Endodermal cell (in vitro differentiated cells): Measurements from ENCODE around the gene VRTN. TPM values are rescaled to one million over a fixed set of nuclear protein-coding genes. Genes with fewer than 3 reads are reported as not detected.

ENCODE experiments used
- DNase-seq: peaks from one replicate; pipeline ENCODE4 v3.0.0-alpha.2; 2017
- H3K27ac ChIP-seq: 2 replicates; pipeline ENCODE4 v1.5.1; 2013; ENCODE audit warnings: mild to moderate bottlenecking, low read depth, low read length, moderate library complexity
- H3K27me3 ChIP-seq: 2 replicates; pipeline ENCODE4 v1.6.1; 2013; ENCODE audit warnings: mild to moderate bottlenecking, low read length, moderate library complexity; ENCODE audit not compliant: insufficient read depth, control insufficient read depth, poor library complexity, severe bottlenecking
- H3K36me3 ChIP-seq: 2 replicates; pipeline ENCODE4 v1.7.0; 2013; ENCODE audit warnings: mild to moderate bottlenecking, low read length, moderate library complexity; ENCODE audit not compliant: control insufficient read depth, insufficient read depth
- H3K4me1 ChIP-seq: one replicate; pipeline ENCODE4 v1.7.0; 2013; ENCODE audit warnings: low read length; ENCODE audit not compliant: control insufficient read depth, insufficient read depth
- H3K4me3 ChIP-seq: 2 replicates; pipeline ENCODE4 v1.5.1; 2013; ENCODE audit warnings: mild to moderate bottlenecking, low read length, moderate library complexity
- H3K9ac ChIP-seq: 2 replicates; pipeline ENCODE4 v1.6.1; 2013; ENCODE audit warnings: mild to moderate bottlenecking, low read length, moderate library complexity; ENCODE audit not compliant: poor library complexity, severe bottlenecking; ENCODE audit errors: extremely low read depth
- H3K9me3 ChIP-seq: 2 replicates; pipeline ENCODE4 v1.6.1; 2013; ENCODE audit warnings: mild to moderate bottlenecking, low read length, moderate library complexity; ENCODE audit not compliant: control insufficient read depth
- H3K27ac Mint-ChIP-seq: 2 replicates; pipeline ENCODE4 v1.8.0; 2020; ENCODE audit warnings: mixed read lengths
- H3K27me3 Mint-ChIP-seq: 2 replicates; pipeline ENCODE4 v1.8.0; 2021; ENCODE audit warnings: mild to moderate bottlenecking, mixed read lengths; ENCODE audit not compliant: insufficient read depth
- H3K36me3 Mint-ChIP-seq: 2 replicates; pipeline ENCODE4 v1.8.0; 2020; ENCODE audit warnings: low read depth, mixed read lengths
- H3K4me1 Mint-ChIP-seq: 2 replicates; pipeline ENCODE4 v1.8.0; 2020; ENCODE audit warnings: mixed read lengths
- H3K4me3 Mint-ChIP-seq: 2 replicates; pipeline ENCODE4 v1.8.0; 2020; ENCODE audit warnings: mild to moderate bottlenecking, moderate library complexity, mixed read lengths
- H3K9me3 Mint-ChIP-seq: 2 replicates; pipeline ENCODE4 v1.8.0; 2020; ENCODE audit warnings: mild to moderate bottlenecking, mixed read lengths
- CTCF ChIP-seq: fragments of 200-600 bp; sonication (generic); conservative IDR thresholded peaks from 2 replicates; pipeline ENCODE4 v1.5.0; 2021; ENCODE audit warnings: antibody characterized with exemption, mild to moderate bottlenecking
- WGBS, 2 experiments: methylation state at CpG; one replicate each; pipeline versions ENCODE4 v1.1.5 to v1.1.7; 2013; ENCODE audit warnings: missing lambda C conversion rate in 2 of 2, mixed read lengths in 1 of 2; ENCODE audit not compliant: insufficient coverage in 1 of 2, insufficient read length in 1 of 2; 5-methylcytosine and 5-hydroxymethylcytosine counted together
- total RNA-seq, 2 donors: library from RNA; stranded (reverse); fragmentation: NEBNext Ultra II Directional in 1 of 2; extraction: Animal tissue kit (Norgen Biotek cat#: 25700) in 1 of 2; gene quantifications; 2 replicates in 1 of 2; 3 replicates in 1 of 2; pipeline ENCODE4 v1.2.1, GENCODE V29; 2021

VRTN gene
- total RNA-seq, 2 donors from 2014 or later = 61.8 to 108 TPM

- Histone ChIP-seq H3K9ac (no peak overlapping the region), H3K9me3 (no peaks in the 10 kb centered on the region), H3K4me3 (no peak overlapping the region), H3K36me3 (peaks cover 55% of the 10 kb centered on the region), H3K27ac (no peak overlapping the region), H3K4me1 (peaks cover 10% of the 10 kb centered on the region), H3K27me3 (no peaks in the 10 kb centered on the region)
- Mint-ChIP-seq H3K4me3 (no peak overlapping the region), H3K36me3 (peaks cover 60% of the 10 kb centered on the region), H3K4me1 (peaks cover 31% of the 10 kb centered on the region), H3K27ac (no peak overlapping the region), H3K27me3 (no peaks in the 10 kb centered on the region), H3K9me3 (no peaks in the 10 kb centered on the region)
- WGBS, 2 experiments = 96 to 98% methylated on average over 15 to 17 of the region's 17 CpGs
- TF ChIP-seq CTCF = no peak
- no peak for DNase-seq
Measured at GRCh38 chr14:74358176-74358829, 10.0 kb downstream of the VRTN start.

- Histone ChIP-seq H3K4me3 (no peak overlapping the region), H3K9me3 (no peaks in the 10 kb centered on the region), H3K27ac (no peak overlapping the region), H3K27me3 (no peaks in the 10 kb centered on the region), H3K36me3 (peaks cover 55% of the 10 kb centered on the region), H3K9ac (no peak overlapping the region), H3K4me1 (peaks cover 16% of the 10 kb centered on the region)
- no peak for DNase-seq
- H3K4me1 Mint-ChIP-seq = peaks cover 44% of the 10 kb centered on the region
- 82 to 86% methylated on average over 3 of the region's 3 CpGs for WGBS, 2 experiments
- H3K9me3 Mint-ChIP-seq = no peaks in the 10 kb centered on the region
- H3K27me3 Mint-ChIP-seq = no peaks in the 10 kb centered on the region
- peak overlapping the region; percentile 35 for H3K27ac Mint-ChIP-seq
- TF ChIP-seq CTCF = no peak
- H3K36me3 Mint-ChIP-seq = peaks cover 63% of the 10 kb centered on the region
- no peak overlapping the region for H3K4me3 Mint-ChIP-seq
Measured at GRCh38 chr14:74360163-74360562, 11.9 kb downstream of the VRTN start.

- Histone ChIP-seq H3K36me3 (peaks cover 38% of the 10 kb centered on the region), H3K9ac (no peak overlapping the region), H3K4me3 (no peak overlapping the region), H3K4me1 (peaks cover 16% of the 10 kb centered on the region), H3K27ac (no peak overlapping the region), H3K27me3 (no peaks in the 10 kb centered on the region), H3K9me3 (no peaks in the 10 kb centered on the region)
- H3K36me3 Mint-ChIP-seq = peaks cover 47% of the 10 kb centered on the region
- WGBS, 2 experiments = 43 to 44% methylated on average over 12 of the region's 12 CpGs
- peak; percentile 96 for TF ChIP-seq CTCF
- no peaks in the 10 kb centered on the region for H3K9me3 Mint-ChIP-seq
- no peaks in the 10 kb centered on the region for H3K27me3 Mint-ChIP-seq
- peak; percentile 98 for DNase-seq
- peak overlapping the region; percentile 60 for H3K27ac Mint-ChIP-seq
- peaks cover 48% of the 10 kb centered on the region for H3K4me1 Mint-ChIP-seq
- no peak overlapping the region for H3K4me3 Mint-ChIP-seq
Measured at GRCh38 chr14:74362361-74362915, 14.2 kb downstream of the VRTN start.
